WTC11 (cell line): ENCODE results near the gene NOB1. TPM values are rescaled to one million over a fixed set of nuclear protein-coding genes. Genes with fewer than 3 reads are reported as not detected.

ENCODE experiments used
- ATAC-seq: fragments of 200-7000 bp; cut with Tn5 transposase; 2 replicates; pipeline ENCODE4 v1.10.0; 2021; ENCODE audit warnings: mild to moderate bottlenecking, moderate library complexity
- CTCF ChIA-PET: fragments of 300-600 bp; sonication (Branson Sonifier 250); formaldehyde crosslinking; loops from one replicate; lab custom pipeline; 2021; ENCODE audit warnings: antibody characterized with exemption; lab: Charles Lee
- POLR2A ChIA-PET: fragments of 350-600 bp; sonication (Branson Sonifier 250); formaldehyde crosslinking; loops from one replicate; lab custom pipeline; 2021; ENCODE audit warnings: antibody characterized with exemption; lab: Charles Lee
- DNase-seq: peaks from one replicate; pipeline ENCODE4 v3.0.0; 2021; ENCODE audit warnings: low spot score
- H3K27ac Mint-ChIP-seq: 2 replicates; pipeline ENCODE4 v1.8.0; 2021; ENCODE audit warnings: mixed read lengths
- H3K27me3 Mint-ChIP-seq: 2 replicates; pipeline ENCODE4 v1.8.0; 2021; ENCODE audit warnings: low read depth, mild to moderate bottlenecking, moderate library complexity, mixed read lengths
- H3K36me3 Mint-ChIP-seq: 2 replicates; pipeline ENCODE4 v1.8.0; 2021; ENCODE audit warnings: mixed read lengths
- H3K4me1 Mint-ChIP-seq: 2 replicates; pipeline ENCODE4 v1.8.0; 2022; ENCODE audit warnings: mixed read lengths
- H3K4me3 Mint-ChIP-seq: 2 replicates; pipeline ENCODE4 v1.8.0; 2021; ENCODE audit warnings: mild to moderate bottlenecking, moderate library complexity, mixed read lengths
- H3K9me3 Mint-ChIP-seq: 2 replicates; pipeline ENCODE4 v1.8.0; 2021; ENCODE audit warnings: mixed read lengths
- CBFB ChIP-seq: sonication (generic); formaldehyde crosslinking; IDR thresholded peaks from 2 replicates; pipeline ENCODE4 v1.8.1; 2022; ENCODE audit warnings: mild to moderate bottlenecking, low read depth, missing genetic modification reagents
- ELF4 ChIP-seq: sonication (generic); formaldehyde crosslinking; IDR thresholded peaks from 2 replicates; pipeline ENCODE4 v1.8.1; 2022; ENCODE audit warnings: low read depth, mild to moderate bottlenecking, moderate library complexity, missing genetic modification reagents
- ETV6 ChIP-seq: sonication (generic); formaldehyde crosslinking; IDR thresholded peaks from 2 replicates; pipeline ENCODE4 v1.8.1; 2022; ENCODE audit warnings: mild to moderate bottlenecking, missing genetic modification reagents
- IRF2 ChIP-seq: sonication (generic); formaldehyde crosslinking; IDR thresholded peaks from 2 replicates; pipeline ENCODE4 v1.8.0; 2022; ENCODE audit warnings: low read depth, missing genetic modification reagents, borderline replicate concordance
- PRRX2 ChIP-seq: fragments of 250-450 bp; sonication (Bioruptor Pico); IDR thresholded peaks from 2 replicates; pipeline ENCODE4 v1.8.0; 2021; ENCODE audit warnings: mild to moderate bottlenecking
- SMAD4 ChIP-seq: sonication (generic); formaldehyde crosslinking; IDR thresholded peaks from 2 replicates; pipeline ENCODE4 v1.8.0; 2022; ENCODE audit warnings: mild to moderate bottlenecking, missing genetic modification reagents
- SP1 ChIP-seq: sonication (generic); formaldehyde crosslinking; conservative IDR thresholded peaks from 2 replicates; pipeline ENCODE4 v1.8.1; 2022; ENCODE audit warnings: missing genetic modification reagents
- TP53 ChIP-seq: sonication (generic); formaldehyde crosslinking; IDR thresholded peaks from 2 replicates; pipeline ENCODE4 v1.8.1; 2023; ENCODE audit warnings: mild to moderate bottlenecking, missing genetic modification reagents
- ZNF121 ChIP-seq: sonication (generic); formaldehyde crosslinking; IDR thresholded peaks from 2 replicates; pipeline ENCODE4 v1.8.0; 2023; ENCODE audit warnings: missing genetic modification reagents
- ZNF263 ChIP-seq: sonication (generic); formaldehyde crosslinking; IDR thresholded peaks from 2 replicates; pipeline ENCODE4 v1.8.1; 2022; ENCODE audit warnings: low read depth, mild to moderate bottlenecking, moderate library complexity, missing genetic modification reagents
- ZNF423 ChIP-seq: fragments of 250-450 bp; sonication (Bioruptor Pico); IDR thresholded peaks from 2 replicates; pipeline ENCODE4 v2.1.2; 2022; ENCODE audit warnings: mild to moderate bottlenecking, moderate library complexity
- total RNA-seq: library from RNA; stranded (reverse); gene quantifications from 3 replicates; pipeline ENCODE4 v1.2.3, GENCODE V29; 2021
- TF ChIP-seq, protein P1 (sequence below): sonication (generic); formaldehyde crosslinking; IDR thresholded peaks from 2 replicates; pipeline ENCODE4 v1.8.1; 2023; ENCODE audit warnings: mild to moderate bottlenecking, missing genetic modification reagents, borderline replicate concordance
- TF ChIP-seq, protein P2 (sequence below): sonication (generic); formaldehyde crosslinking; IDR thresholded peaks from 2 replicates; pipeline ENCODE4 v1.8.1; 2022; ENCODE audit warnings: low read depth, missing genetic modification reagents, borderline replicate concordance
- TF ChIP-seq, protein P3 (sequence below): sonication (generic); formaldehyde crosslinking; IDR thresholded peaks from 2 replicates; pipeline ENCODE4 v1.8.0; 2022; ENCODE audit warnings: mild to moderate bottlenecking, missing genetic modification reagents
- TF ChIP-seq, protein P4 (sequence below): sonication (generic); formaldehyde crosslinking; IDR thresholded peaks from 2 replicates; pipeline ENCODE4 v1.8.1; 2023; ENCODE audit warnings: mild to moderate bottlenecking, missing genetic modification reagents, moderate library complexity
- TF ChIP-seq, protein P5 (sequence below): sonication (generic); formaldehyde crosslinking; IDR thresholded peaks from 2 replicates; pipeline ENCODE4 v1.8.1; 2023; ENCODE audit warnings: mild to moderate bottlenecking, moderate library complexity, missing genetic modification reagents
- TF ChIP-seq, protein P6 (sequence below): sonication (generic); formaldehyde crosslinking; IDR thresholded peaks from 2 replicates; pipeline ENCODE4 v1.8.1; 2022; ENCODE audit warnings: mild to moderate bottlenecking, missing genetic modification reagents, moderate library complexity, borderline replicate concordance

NOB1 gene
- total RNA-seq, 1 experiment from 2014 or later: 88.0 TPM

DNA sequence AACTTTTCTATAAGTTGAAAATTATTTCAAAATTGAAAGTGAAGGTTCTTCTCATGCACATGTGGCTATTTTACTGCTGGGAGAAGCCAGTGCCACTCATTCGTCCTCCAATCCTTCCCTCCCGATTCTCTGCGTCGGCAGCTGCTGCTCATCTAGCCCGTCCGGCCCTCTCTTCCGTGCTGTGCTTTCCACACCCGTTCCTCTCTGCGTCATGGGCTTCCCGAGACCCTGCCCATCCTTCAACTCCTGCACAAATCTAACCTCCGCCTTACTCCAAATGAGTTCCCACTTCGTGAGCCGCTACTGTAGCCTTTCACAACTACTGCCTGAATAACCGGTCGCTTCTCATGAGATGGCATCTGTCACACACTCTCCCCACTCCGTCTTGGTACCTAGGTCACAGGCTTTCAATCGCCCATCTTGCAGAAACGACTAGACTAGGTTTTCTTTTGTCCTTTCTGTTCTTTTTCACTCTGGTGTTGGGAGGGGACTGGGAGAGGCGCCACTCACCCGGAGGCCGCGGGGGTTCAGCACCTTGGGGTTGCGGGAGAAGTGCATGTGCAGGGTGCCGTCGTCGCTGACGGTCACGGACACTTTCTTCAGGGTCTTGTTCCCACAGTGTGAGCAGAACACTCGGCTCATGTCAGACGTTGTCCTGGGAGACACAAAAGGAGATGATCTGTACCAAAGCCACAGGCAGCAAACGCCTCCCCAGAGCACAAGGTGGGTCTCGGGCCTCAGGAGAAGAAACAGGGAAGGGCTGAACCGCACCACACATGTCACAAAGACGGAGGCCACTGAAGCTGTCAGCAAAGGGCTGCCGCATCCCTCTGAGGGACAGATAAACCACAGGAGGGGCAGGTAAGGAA lies 10.1 kb downstream of the NOB1 start:
- Mint-ChIP-seq H3K4me3 (no peak overlapping the region), H3K27me3 (no peaks in the 10 kb centered on the region)
- CTCF ChIA-PET: no interaction called here
- no peak for TF ChIP-seq SMAD4 (CRISPR knock-in tag)
- no peak for TF ChIP-seq ZNF121 (CRISPR knock-in tag)
- TF ChIP-seq, protein P1, sequence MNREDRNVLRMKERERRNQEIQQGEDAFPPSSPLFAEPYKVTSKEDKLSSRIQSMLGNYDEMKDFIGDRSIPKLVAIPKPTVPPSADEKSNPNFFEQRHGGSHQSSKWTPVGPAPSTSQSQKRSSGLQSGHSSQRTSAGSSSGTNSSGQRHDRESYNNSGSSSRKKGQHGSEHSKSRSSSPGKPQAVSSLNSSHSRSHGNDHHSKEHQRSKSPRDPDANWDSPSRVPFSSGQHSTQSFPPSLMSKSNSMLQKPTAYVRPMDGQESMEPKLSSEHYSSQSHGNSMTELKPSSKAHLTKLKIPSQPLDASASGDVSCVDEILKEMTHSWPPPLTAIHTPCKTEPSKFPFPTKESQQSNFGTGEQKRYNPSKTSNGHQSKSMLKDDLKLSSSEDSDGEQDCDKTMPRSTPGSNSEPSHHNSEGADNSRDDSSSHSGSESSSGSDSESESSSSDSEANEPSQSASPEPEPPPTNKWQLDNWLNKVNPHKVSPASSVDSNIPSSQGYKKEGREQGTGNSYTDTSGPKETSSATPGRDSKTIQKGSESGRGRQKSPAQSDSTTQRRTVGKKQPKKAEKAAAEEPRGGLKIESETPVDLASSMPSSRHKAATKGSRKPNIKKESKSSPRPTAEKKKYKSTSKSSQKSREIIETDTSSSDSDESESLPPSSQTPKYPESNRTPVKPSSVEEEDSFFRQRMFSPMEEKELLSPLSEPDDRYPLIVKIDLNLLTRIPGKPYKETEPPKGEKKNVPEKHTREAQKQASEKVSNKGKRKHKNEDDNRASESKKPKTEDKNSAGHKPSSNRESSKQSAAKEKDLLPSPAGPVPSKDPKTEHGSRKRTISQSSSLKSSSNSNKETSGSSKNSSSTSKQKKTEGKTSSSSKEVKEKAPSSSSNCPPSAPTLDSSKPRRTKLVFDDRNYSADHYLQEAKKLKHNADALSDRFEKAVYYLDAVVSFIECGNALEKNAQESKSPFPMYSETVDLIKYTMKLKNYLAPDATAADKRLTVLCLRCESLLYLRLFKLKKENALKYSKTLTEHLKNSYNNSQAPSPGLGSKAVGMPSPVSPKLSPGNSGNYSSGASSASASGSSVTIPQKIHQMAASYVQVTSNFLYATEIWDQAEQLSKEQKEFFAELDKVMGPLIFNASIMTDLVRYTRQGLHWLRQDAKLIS (CRISPR knock-in tag): no peak
- TF ChIP-seq, protein P2, sequence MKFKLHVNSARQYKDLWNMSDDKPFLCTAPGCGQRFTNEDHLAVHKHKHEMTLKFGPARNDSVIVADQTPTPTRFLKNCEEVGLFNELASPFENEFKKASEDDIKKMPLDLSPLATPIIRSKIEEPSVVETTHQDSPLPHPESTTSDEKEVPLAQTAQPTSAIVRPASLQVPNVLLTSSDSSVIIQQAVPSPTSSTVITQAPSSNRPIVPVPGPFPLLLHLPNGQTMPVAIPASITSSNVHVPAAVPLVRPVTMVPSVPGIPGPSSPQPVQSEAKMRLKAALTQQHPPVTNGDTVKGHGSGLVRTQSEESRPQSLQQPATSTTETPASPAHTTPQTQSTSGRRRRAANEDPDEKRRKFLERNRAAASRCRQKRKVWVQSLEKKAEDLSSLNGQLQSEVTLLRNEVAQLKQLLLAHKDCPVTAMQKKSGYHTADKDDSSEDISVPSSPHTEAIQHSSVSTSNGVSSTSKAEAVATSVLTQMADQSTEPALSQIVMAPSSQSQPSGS (CRISPR knock-in tag): no peak
- no peak for TF ChIP-seq IRF2 (CRISPR knock-in tag)
- no peak for TF ChIP-seq ELF4 (CRISPR knock-in tag)
- TF ChIP-seq, all 79 proteins: peak for 0
- H3K9me3 Mint-ChIP-seq: no peaks in the 10 kb centered on the region
- POLR2A ChIA-PET: no interaction called here
- peaks cover 83% of the 10 kb centered on the region for H3K36me3 Mint-ChIP-seq
- ATAC-seq (no peak), DNase-seq (no peak)
- H3K4me1 Mint-ChIP-seq: no peaks in the 10 kb centered on the region
- no peak overlapping the region for H3K27ac Mint-ChIP-seq

DNA sequence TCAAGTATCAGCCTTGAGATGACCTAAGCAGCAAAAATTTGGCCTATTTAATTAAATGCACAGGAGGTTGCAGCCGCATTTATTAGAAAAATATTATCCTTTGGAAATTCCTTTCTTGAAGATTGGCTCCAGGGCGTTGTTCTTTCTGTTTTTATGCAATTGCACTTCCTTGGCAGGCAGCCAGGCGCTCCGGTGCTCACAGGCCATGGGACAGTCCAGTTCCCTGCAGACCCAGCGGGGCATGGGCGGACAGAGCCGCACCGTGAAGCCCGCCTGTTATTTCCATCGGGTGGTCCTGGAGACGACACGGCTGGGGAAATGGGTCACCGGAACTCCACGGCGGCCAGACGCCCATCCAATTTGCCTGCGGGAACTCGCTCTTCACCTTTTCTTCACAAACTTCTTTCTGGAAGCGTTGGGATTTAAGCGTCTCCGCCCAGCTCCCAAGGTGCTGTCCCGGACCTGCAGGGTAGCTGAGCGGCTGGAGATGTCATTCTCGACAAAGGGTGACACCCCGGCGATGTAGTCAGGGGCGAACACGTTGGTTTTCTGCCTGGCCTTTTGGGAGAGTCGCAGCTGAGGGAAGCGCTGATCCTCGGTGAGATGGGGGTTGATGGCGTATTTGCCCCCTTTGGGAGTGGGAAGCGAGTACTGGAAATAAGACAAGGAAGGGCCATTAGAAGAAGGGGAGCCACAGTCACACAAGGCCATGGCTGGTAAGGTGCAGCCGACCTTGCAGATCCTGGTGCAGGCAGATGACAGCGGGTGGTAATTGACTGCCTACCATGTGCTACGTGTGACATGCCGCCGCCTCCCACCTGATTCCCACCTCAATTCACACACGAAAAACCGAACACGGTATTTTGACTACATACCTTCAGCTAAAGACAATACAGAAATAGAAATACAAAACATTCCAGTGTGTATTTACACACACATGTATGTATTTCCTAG lies 12.5 kb downstream of the NOB1 start:
- ChIA-PET CTCF (interaction anchor here (0.8 kb wide), 1 partner anchor 16 kb away, joined by 3 read pairs; the partner anchor contains the start of gene NQO1), POLR2A (no interaction called here)
- no peak for ATAC-seq
- TF ChIP-seq, protein P3, sequence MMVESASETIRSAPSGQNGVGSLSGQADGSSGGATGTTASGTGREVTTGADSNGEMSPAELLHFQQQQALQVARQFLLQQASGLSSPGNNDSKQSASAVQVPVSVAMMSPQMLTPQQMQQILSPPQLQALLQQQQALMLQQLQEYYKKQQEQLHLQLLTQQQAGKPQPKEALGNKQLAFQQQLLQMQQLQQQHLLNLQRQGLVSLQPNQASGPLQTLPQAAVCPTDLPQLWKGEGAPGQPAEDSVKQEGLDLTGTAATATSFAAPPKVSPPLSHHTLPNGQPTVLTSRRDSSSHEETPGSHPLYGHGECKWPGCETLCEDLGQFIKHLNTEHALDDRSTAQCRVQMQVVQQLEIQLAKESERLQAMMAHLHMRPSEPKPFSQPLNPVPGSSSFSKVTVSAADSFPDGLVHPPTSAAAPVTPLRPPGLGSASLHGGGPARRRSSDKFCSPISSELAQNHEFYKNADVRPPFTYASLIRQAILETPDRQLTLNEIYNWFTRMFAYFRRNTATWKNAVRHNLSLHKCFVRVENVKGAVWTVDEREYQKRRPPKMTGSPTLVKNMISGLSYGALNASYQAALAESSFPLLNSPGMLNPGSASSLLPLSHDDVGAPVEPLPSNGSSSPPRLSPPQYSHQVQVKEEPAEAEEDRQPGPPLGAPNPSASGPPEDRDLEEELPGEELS (CRISPR knock-in tag): no peak
- TF ChIP-seq ZNF423 (CRISPR knock-in tag) (no peak), CBFB (CRISPR knock-in tag) (no peak), ZNF263 (CRISPR knock-in tag) (no peak), TP53 (CRISPR knock-in tag) (no peak), PRRX2 (CRISPR knock-in tag) (no peak), ETV6 (CRISPR knock-in tag) (no peak), SP1 (CRISPR knock-in tag) (no peak)
- TF ChIP-seq, protein P4, sequence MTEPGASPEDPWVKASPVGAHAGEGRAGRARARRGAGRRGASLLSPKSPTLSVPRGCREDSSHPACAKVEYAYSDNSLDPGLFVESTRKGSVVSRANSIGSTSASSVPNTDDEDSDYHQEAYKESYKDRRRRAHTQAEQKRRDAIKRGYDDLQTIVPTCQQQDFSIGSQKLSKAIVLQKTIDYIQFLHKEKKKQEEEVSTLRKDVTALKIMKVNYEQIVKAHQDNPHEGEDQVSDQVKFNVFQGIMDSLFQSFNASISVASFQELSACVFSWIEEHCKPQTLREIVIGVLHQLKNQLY (CRISPR knock-in tag): no peak
- TF ChIP-seq, protein P5, sequence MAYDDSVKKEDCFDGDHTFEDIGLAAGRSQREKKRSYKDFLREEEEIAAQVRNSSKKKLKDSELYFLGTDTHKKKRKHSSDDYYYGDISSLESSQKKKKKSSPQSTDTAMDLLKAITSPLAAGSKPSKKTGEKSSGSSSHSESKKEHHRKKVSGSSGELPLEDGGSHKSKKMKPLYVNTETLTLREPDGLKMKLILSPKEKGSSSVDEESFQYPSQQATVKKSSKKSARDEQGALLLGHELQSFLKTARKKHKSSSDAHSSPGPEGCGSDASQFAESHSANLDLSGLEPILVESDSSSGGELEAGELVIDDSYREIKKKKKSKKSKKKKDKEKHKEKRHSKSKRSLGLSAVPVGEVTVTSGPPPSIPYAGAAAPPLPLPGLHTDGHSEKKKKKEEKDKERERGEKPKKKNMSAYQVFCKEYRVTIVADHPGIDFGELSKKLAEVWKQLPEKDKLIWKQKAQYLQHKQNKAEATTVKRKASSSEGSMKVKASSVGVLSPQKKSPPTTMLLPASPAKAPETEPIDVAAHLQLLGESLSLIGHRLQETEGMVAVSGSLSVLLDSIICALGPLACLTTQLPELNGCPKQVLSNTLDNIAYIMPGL (CRISPR knock-in tag): no peak
- TF ChIP-seq, protein P6, sequence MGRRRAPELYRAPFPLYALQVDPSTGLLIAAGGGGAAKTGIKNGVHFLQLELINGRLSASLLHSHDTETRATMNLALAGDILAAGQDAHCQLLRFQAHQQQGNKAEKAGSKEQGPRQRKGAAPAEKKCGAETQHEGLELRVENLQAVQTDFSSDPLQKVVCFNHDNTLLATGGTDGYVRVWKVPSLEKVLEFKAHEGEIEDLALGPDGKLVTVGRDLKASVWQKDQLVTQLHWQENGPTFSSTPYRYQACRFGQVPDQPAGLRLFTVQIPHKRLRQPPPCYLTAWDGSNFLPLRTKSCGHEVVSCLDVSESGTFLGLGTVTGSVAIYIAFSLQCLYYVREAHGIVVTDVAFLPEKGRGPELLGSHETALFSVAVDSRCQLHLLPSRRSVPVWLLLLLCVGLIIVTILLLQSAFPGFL: no peak

More for the DNA sequence above, 12.5 kb downstream of the NOB1 start:
- H3K36me3 Mint-ChIP-seq: peaks cover 60% of the 10 kb centered on the region
- no peaks in the 10 kb centered on the region for H3K27me3 Mint-ChIP-seq
- no peak for DNase-seq
- no peaks in the 10 kb centered on the region for H3K9me3 Mint-ChIP-seq
- H3K4me3 Mint-ChIP-seq: no peak overlapping the region
- H3K4me1 Mint-ChIP-seq: no peaks in the 10 kb centered on the region
- no peak overlapping the region for H3K27ac Mint-ChIP-seq
